ENCODE measurements around the gene RPL35.

Gene RPL35

GRCh38 chr9:124875501-124875900, 13.7 kb upstream of the RPL35 start:
- no peak for DNase-seq

- no peak for DNase-seq
Measured at GRCh38 chr9:124873664-124874063, 11.9 kb upstream of the RPL35 start.

- no peak for DNase-seq
Measured at GRCh38 chr9:124871156-124871561, 9.4 kb upstream of the RPL35 start.

- no peak for DNase-seq
Measured at GRCh38 chr9:124870723-124871122, 9.0 kb upstream of the RPL35 start.

GRCh38 chr9:124869986-124870560, 8.3 kb upstream of the RPL35 start:
- DNase-seq = peak; percentile 94

GRCh38 chr9:124869466-124869985, 7.8 kb upstream of the RPL35 start:
- DNase-seq = peak; percentile 60

- peak; percentile 92 for DNase-seq
Measured at GRCh38 chr9:124868511-124869465, 7.0 kb upstream of the RPL35 start.

GRCh38 chr9:124863371-124863871, 1.7 kb upstream of the RPL35 start:
- no peak for DNase-seq

GRCh38 chr9:124860582-124861341, 995 bp downstream of the RPL35 start:
- DNase-seq = no peak

- no peak for DNase-seq
Measured at GRCh38 chr9:124859803-124860581, 1.8 kb downstream of the RPL35 start.

GRCh38 chr9:124858330-124859046, 3.3 kb downstream of the RPL35 start:
- no peak for DNase-seq

- no peak for DNase-seq
Measured at GRCh38 chr9:124857533-124858162, 4.1 kb downstream of the RPL35 start.

GRCh38 chr9:124855944-124856765, 5.6 kb downstream of the RPL35 start:
- peak; percentile 39 for DNase-seq

- DNase-seq = no peak
Measured at GRCh38 chr9:124855566-124855943, 6.2 kb downstream of the RPL35 start.

- no peak for DNase-seq
Measured at GRCh38 chr9:124854822-124855221, 6.9 kb downstream of the RPL35 start.

- DNase-seq = no peak
Measured at GRCh38 chr9:124854161-124854560, 7.6 kb downstream of the RPL35 start.

GRCh38 chr9:124853605-124854143, 8.1 kb downstream of the RPL35 start:
- DNase-seq = no peak

GRCh38 chr9:124852829-124853531, 8.8 kb downstream of the RPL35 start, which contains the start of gene WDR38:
TSS of gene WDR38 (plus strand) at chr9:124853460. CDS start at chr9:124853532, 72 bp downstream.
- peak; percentile 66 for DNase-seq

Data from stimulated activated CD4-positive, alpha-beta T cell treated with anti-CD3 and anti-CD28 coated beads, Interleukin-1b, Interleukin-23, amount 100 ng/mL, for 48 hours (primary cell).